ENCODE results near the gene IGSF9B. TPM values are rescaled to one million over a fixed set of nuclear protein-coding genes. Genes with fewer than 3 reads are reported as not detected.

The IGSF9B gene
- polyA plus RNA-seq, 1 experiment, result 0.05 TPM

DNA sequence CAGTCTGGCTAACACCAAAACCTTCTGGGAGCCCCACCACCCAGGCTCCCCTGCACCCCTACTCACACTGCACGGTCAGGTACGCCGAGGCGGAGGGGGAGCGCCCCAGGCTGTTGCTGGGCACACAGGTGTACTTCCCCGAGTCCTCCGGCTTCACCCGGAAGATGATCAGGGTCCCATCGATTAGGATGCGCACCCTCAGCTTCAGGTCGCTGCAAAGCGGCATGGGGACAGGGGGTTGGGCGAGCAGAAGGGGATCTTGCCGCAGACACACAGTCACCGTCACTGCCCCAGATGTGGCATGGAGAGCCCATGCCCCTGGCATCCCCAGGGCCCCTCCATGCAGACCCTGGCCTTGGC lies 21.2 kb downstream of the IGSF9B start:
- POLR2A ChIA-PET, result no interaction called here
- TF ChIP-seq, protein P1, sequence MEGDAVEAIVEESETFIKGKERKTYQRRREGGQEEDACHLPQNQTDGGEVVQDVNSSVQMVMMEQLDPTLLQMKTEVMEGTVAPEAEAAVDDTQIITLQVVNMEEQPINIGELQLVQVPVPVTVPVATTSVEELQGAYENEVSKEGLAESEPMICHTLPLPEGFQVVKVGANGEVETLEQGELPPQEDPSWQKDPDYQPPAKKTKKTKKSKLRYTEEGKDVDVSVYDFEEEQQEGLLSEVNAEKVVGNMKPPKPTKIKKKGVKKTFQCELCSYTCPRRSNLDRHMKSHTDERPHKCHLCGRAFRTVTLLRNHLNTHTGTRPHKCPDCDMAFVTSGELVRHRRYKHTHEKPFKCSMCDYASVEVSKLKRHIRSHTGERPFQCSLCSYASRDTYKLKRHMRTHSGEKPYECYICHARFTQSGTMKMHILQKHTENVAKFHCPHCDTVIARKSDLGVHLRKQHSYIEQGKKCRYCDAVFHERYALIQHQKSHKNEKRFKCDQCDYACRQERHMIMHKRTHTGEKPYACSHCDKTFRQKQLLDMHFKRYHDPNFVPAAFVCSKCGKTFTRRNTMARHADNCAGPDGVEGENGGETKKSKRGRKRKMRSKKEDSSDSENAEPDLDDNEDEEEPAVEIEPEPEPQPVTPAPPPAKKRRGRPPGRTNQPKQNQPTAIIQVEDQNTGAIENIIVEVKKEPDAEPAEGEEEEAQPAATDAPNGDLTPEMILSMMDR (IDR thresholded peaks at IDR 0.05; ENCODE audit: insufficient read depth, low read depth, low read length), result no peak

DNA sequence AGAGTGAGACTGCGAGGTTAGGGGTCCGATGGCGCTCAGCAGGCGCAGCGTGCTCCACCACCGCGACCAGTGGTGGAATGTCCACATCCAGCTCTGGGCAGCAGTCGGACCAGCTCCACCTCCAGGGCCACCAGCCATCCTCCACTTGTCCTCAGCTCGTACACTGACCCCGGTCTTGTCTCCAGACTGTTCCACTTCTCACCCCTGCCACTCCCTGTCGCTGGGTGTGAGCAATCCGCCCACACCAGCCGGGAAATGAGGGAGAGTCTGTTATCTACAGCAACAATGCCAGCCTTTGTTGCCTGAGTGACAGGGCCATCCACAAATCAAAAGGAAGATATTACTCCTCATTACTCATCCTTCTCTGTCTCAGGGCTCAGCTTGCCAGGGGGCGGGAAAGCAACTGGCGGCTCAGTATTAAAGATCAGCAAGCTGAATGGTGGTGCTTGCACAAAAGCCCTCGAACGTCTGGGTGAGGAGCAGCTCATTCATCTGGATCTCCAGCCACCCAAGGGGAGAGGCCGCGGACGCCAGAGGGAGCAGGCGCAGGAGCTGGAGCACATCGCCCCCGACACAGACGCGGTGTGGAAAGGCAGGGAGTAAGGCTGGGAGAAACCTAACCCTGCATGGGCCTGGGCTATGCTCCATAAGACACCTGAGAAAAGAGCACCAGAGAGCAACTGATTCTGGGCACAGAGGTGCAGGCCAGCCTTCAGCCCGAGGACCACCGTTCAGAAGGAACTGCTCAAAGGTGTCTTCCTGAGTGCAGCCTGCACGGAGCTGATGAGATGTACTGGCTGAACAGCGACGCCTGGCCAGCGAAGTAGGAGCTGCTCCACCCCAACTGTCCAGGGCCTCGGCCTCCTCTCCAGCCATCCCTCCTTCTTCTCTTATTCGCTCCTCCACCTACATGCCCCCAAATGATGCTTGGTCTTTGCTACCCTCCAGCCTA lies 21.9 kb downstream of the IGSF9B start:
- Histone ChIP-seq H3K27me3 (ENCODE audit: control insufficient read depth, insufficient read depth, low read length) (no peaks in the 10 kb centered on the region; the same call in 1 of the 2 replicates), H3K36me3 (ENCODE audit: control insufficient read depth, insufficient read depth, low read length) (no peaks in the 10 kb centered on the region), H3K4me3 (ENCODE audit: low read depth, low read length) (no peak overlapping the region)
- TF ChIP-seq, protein P1 (IDR thresholded peaks at IDR 0.05; ENCODE audit: insufficient read depth, low read depth, low read length), result no peak
- ChIA-PET POLR2A (no interaction called here), CTCF (interaction anchor here (1.1 to 1.2 kb wide), 2 partner anchors 9 to 12 kb away, joined by 3 to 4 read pairs; no protein-coding TSS in a partner anchor)
- DNase-seq (ENCODE audit: low read depth), result no peak

More for the DNA sequence above, 21.2 kb downstream of the IGSF9B start:
- no peak for DNase-seq (ENCODE audit: low read depth)
- CTCF ChIA-PET, result interaction anchor here (1.1 kb wide), 1 partner anchor 10 kb away, joined by 3 read pairs; no protein-coding TSS in a partner anchor
- Histone ChIP-seq H3K4me3 (ENCODE audit: low read depth, low read length) (no peak overlapping the region), H3K27me3 (ENCODE audit: control insufficient read depth, insufficient read depth, low read length) (no peaks in the 10 kb centered on the region; the same call in 1 of the 2 replicates), H3K36me3 (ENCODE audit: control insufficient read depth, insufficient read depth, low read length) (no peaks in the 10 kb centered on the region)

- no peak for DNase-seq (ENCODE audit: low read depth)
- ChIA-PET POLR2A (no interaction called here), CTCF (interaction anchor here (1.2 kb wide), 1 partner anchor 13 kb away, joined by 4 read pairs; no protein-coding TSS in a partner anchor)
- H3K27me3 ChIP-seq (ENCODE audit: control insufficient read depth, insufficient read depth, low read length), result no peaks in the 10 kb centered on the region; the same call in 1 of the 2 replicates
- no peaks in the 10 kb centered on the region for H3K36me3 ChIP-seq (ENCODE audit: control insufficient read depth, insufficient read depth, low read length)
- H3K4me3 ChIP-seq (ENCODE audit: low read depth, low read length), result no peak overlapping the region
- TF ChIP-seq, protein P1 (IDR thresholded peaks at IDR 0.05; ENCODE audit: insufficient read depth, low read depth, low read length), result no peak
Measured at GRCh38 chr11:133934096-133934495, 22.7 kb downstream of the IGSF9B start.

DNA sequence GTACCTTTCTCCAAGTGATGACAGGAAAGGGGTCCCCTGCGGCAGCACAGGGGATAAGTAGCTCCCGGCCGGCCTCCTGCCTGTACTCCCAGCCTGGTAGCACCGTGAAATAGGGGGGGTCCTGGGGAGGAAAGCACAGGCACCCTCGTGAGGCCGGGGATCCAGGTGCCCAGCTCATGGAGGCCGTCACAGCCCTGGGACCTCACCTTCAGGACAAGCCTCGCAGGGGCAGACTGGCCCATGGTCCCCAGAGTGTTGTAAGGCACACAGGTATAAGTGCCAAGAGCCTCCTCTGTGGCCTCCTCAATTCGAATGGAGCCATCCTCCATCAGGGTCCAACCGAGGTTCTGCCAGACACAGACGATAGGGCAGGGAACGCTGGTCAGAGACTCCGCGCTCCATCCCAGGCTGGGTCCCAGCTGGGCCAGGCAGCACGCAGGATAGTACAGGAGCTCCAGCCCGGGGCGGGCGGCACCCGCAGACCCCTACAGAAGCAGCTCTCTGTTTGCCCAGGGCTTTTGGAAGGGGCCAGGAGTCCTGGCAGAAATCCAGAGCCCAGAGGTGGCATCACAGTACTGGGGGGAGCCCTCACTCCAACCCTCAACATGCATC lies 25.2 kb downstream of the IGSF9B start:
- Histone ChIP-seq H3K36me3 (ENCODE audit: control insufficient read depth, insufficient read depth, low read length) (no peaks in the 10 kb centered on the region), H3K4me3 (ENCODE audit: low read depth, low read length) (no peak overlapping the region), H3K27me3 (ENCODE audit: control insufficient read depth, insufficient read depth, low read length) (no peaks in the 10 kb centered on the region; the same call in 1 of the 2 replicates)
- no peak for DNase-seq (ENCODE audit: low read depth)
- TF ChIP-seq, protein P1 (IDR thresholded peaks at IDR 0.05; ENCODE audit: insufficient read depth, low read depth, low read length), result no peak
- ChIA-PET CTCF (no interaction called here), POLR2A (interaction anchor here (0.6 kb wide), 1 partner anchor 116 kb away, joined by 3 read pairs; no protein-coding TSS in a partner anchor)

Data from BJ (cell line).